ENCODE measurements around the gene GPR26. TPM values are rescaled to one million over a fixed set of nuclear protein-coding genes. Genes with fewer than 3 reads are reported as not detected.

GPR26 gene
- total RNA-seq (ENCODE audit: low replicate concordance): 0.14 and 1.8 TPM in 2 replicates
- long read RNA-seq, partial matches to known transcripts: 0 of 2 reads
- long read RNA-seq, other reads (novel, unspliced or antisense): 2 of 2 reads

- Mint-ChIP-seq H3K36me3 (no peaks in the 10 kb centered on the region), H3K4me1 (ENCODE audit: unreplicated experiment) (no peaks in the 10 kb centered on the region), H3K4me3 (peak within 1 kb of the TSS; percentile 82), H3K27me3 (peaks cover 93% of the 10 kb centered on the region), H3K9me3 (no peaks in the 10 kb centered on the region), H3K27ac (no peak within 1 kb of the TSS)
- no peak for DNase-seq (ENCODE audit: extremely low spot score, unreplicated experiment)
- TF ChIP-seq, protein P1, sequence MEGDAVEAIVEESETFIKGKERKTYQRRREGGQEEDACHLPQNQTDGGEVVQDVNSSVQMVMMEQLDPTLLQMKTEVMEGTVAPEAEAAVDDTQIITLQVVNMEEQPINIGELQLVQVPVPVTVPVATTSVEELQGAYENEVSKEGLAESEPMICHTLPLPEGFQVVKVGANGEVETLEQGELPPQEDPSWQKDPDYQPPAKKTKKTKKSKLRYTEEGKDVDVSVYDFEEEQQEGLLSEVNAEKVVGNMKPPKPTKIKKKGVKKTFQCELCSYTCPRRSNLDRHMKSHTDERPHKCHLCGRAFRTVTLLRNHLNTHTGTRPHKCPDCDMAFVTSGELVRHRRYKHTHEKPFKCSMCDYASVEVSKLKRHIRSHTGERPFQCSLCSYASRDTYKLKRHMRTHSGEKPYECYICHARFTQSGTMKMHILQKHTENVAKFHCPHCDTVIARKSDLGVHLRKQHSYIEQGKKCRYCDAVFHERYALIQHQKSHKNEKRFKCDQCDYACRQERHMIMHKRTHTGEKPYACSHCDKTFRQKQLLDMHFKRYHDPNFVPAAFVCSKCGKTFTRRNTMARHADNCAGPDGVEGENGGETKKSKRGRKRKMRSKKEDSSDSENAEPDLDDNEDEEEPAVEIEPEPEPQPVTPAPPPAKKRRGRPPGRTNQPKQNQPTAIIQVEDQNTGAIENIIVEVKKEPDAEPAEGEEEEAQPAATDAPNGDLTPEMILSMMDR (conservative IDR thresholded peaks at IDR 0.05): no peak
Observed at GRCh38 chr10:123666318-123667236, at the start of gene GPR26. Gene GPR26 (plus strand): TSS chr10:123666355. CDS start chr10:123666408, 53 bp downstream.

- Mint-ChIP-seq H3K4me1 (ENCODE audit: unreplicated experiment) (no peaks in the 10 kb centered on the region), H3K27me3 (peaks cover 49% of the 10 kb centered on the region), H3K36me3 (no peaks in the 10 kb centered on the region), H3K9me3 (no peaks in the 10 kb centered on the region), H3K4me3 (no peak overlapping the region), H3K27ac (no peak overlapping the region)
- DNase-seq (ENCODE audit: extremely low spot score, unreplicated experiment): no peak
- TF ChIP-seq, protein P1 (conservative IDR thresholded peaks at IDR 0.05): no peak
Observed at GRCh38 chr10:123618224-123618623, 47.9 kb upstream of the GPR26 start.

GRCh38 chr10:123619067-123619855 is 46.9 kb upstream of the GPR26 start:
- H3K27ac Mint-ChIP-seq: no peak overlapping the region
- DNase-seq (ENCODE audit: extremely low spot score, unreplicated experiment): no peak
- no peaks in the 10 kb centered on the region for H3K36me3 Mint-ChIP-seq
- TF ChIP-seq, protein P1 (conservative IDR thresholded peaks at IDR 0.05): no peak
- no peaks in the 10 kb centered on the region for H3K9me3 Mint-ChIP-seq
- H3K27me3 Mint-ChIP-seq: peaks cover 53% of the 10 kb centered on the region
- no peak overlapping the region for H3K4me3 Mint-ChIP-seq
- no peaks in the 10 kb centered on the region for H3K4me1 Mint-ChIP-seq (ENCODE audit: unreplicated experiment)

DNA sequence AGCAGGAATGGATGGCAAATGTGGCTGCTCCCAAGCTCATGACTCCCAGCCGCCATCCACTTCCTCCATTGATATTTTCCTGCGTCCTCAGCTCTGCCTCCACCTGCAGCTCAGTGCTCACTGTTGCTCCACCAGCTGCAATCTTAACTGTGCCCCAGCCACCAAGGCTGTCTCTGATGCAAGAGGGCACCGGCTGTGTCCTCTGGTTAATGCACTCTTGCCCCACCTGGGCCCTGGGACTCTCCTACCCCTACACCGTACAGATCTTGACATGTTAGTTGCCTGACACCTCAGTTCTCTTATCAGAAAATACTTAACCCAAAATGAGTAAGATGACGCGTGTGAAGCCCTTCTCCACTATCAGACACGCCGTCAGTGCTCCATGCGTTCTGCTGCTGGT is 45.5 kb upstream of the GPR26 start:
- no peak overlapping the region for H3K27ac Mint-ChIP-seq
- no peak overlapping the region for H3K4me3 Mint-ChIP-seq
- no peak for DNase-seq (ENCODE audit: extremely low spot score, unreplicated experiment)
- H3K36me3 Mint-ChIP-seq: no peaks in the 10 kb centered on the region
- no peaks in the 10 kb centered on the region for H3K9me3 Mint-ChIP-seq
- H3K4me1 Mint-ChIP-seq (ENCODE audit: unreplicated experiment): no peaks in the 10 kb centered on the region
- TF ChIP-seq, protein P1 (conservative IDR thresholded peaks at IDR 0.05): no peak
- H3K27me3 Mint-ChIP-seq: peaks cover 55% of the 10 kb centered on the region

DNA sequence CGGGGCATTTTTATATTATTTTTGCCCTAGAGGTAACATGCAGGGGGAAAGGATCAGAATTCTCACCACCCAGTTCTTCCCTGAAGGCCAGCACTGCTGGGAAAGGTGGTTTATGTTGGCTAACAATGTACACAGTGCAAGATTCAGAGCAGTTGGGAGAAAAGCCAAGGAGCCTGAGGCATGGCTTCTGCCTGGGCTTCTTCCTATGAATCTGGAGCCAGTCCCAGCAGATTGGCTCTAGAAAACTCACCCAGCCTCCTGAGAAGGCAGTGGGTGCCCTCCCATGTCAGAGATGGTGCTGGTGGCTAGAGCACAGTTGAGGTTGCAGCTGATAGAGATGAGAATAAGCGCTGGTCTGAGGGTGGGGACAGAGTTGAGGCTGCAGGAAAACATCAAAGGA is 44.7 kb upstream of the GPR26 start:
- Mint-ChIP-seq H3K9me3 (no peaks in the 10 kb centered on the region), H3K27me3 (peaks cover 54% of the 10 kb centered on the region), H3K27ac (no peak overlapping the region), H3K4me3 (no peak overlapping the region), H3K36me3 (no peaks in the 10 kb centered on the region), H3K4me1 (ENCODE audit: unreplicated experiment) (no peaks in the 10 kb centered on the region)
- DNase-seq (ENCODE audit: extremely low spot score, unreplicated experiment): no peak
- TF ChIP-seq, protein P1 (conservative IDR thresholded peaks at IDR 0.05): no peak
